K562 (cell line): ENCODE results near the gene AGPAT2. TPM values are rescaled to one million over a fixed set of nuclear protein-coding genes. Genes with fewer than 3 reads are reported as not detected.

ENCODE experiments used
- DMBX1 ChIP-seq: fragments of 250-450 bp; sonication (Bioruptor Pico); IDR thresholded peaks from 2 replicates; pipeline ENCODE4 v1.8.0; 2022; ENCODE audit warnings: inconsistent platforms, mild to moderate bottlenecking, moderate library complexity, borderline replicate concordance
- ELF4 ChIP-seq: fragments of 450-650 bp; formaldehyde crosslinking; IDR thresholded peaks from 2 replicates; pipeline ENCODE4 v1.4.0; 2022; ENCODE audit warnings: missing genetic modification characterization
- EP300 ChIP-seq: IDR thresholded peaks from 2 replicates; pipeline ENCODE4 v1.6.1; 2012; ENCODE audit warnings: low read length, improper control_type of control experiment
- HNRNPUL1 ChIP-seq: fragments of 200-400 bp; formaldehyde crosslinking; IDR thresholded peaks from 2 replicates; pipeline ENCODE4 v1.6.1; 2017; ENCODE audit warnings: low read length
- HSF4 ChIP-seq: fragments of 250-450 bp; sonication (Bioruptor Pico); IDR thresholded peaks from 2 replicates; pipeline ENCODE4 v2.1.2; 2022; ENCODE audit warnings: mild to moderate bottlenecking, moderate library complexity, borderline replicate concordance
- KDM5B ChIP-seq: fragments of 200-600 bp; sonication (generic); IDR thresholded peaks from 2 replicates; pipeline ENCODE4 v1.6.1; 2012; ENCODE audit warnings: low read depth, mild to moderate bottlenecking, moderate library complexity, low read length, control low read depth, inconsistent platforms; ENCODE audit not compliant: insufficient replicate concordance
- MTA2 ChIP-seq: fragments of 450-650 bp; IDR thresholded peaks from 2 replicates; pipeline ENCODE4 v1.6.1; 2016; ENCODE audit warnings: low read depth
- POLR2AphosphoS5 ChIP-seq: IDR thresholded peaks from 2 replicates; pipeline ENCODE4 v1.6.1; 2011; ENCODE audit warnings: mild to moderate bottlenecking, low read depth, low read length, moderate library complexity; ENCODE audit not compliant: control insufficient read depth, insufficient read depth
- POLR2B ChIP-seq: fragments of 450-650 bp; IDR thresholded peaks from 2 replicates; pipeline ENCODE4 v1.6.1; 2018; ENCODE audit warnings: low read depth; ENCODE audit not compliant: partially characterized antibody
- PTBP1 ChIP-seq: fragments of 200-400 bp; formaldehyde crosslinking; IDR thresholded peaks from 2 replicates; pipeline ENCODE4 v1.6.1; 2017; ENCODE audit warnings: low read depth, low read length
- TRIM24 ChIP-seq, 2 experiments: fragments of 450-650 bp; IDR thresholded peaks; 2 replicates each; pipeline ENCODE4 v1.6.1; 2016
- ZBTB1 ChIP-seq: sonication (generic); formaldehyde crosslinking; IDR thresholded peaks from 2 replicates; pipeline ENCODE4 v1.8.1; 2023; ENCODE audit warnings: missing genetic modification reagents, low read depth, mild to moderate bottlenecking, borderline replicate concordance
- ZFP36 ChIP-seq: fragments of 150-350 bp; IDR thresholded peaks from 2 replicates; pipeline ENCODE4 v1.6.1; 2018; ENCODE audit warnings: low read length, low read depth; ENCODE audit not compliant: partially characterized antibody
- ZNF232 ChIP-seq: sonication (generic); formaldehyde crosslinking; IDR thresholded peaks from 2 replicates; pipeline ENCODE4 v1.8.0; 2022; ENCODE audit warnings: mild to moderate bottlenecking, missing genetic modification reagents
- ZNF324 ChIP-seq: fragments of 250-450 bp; sonication (Bioruptor Pico); IDR thresholded peaks from 2 replicates; pipeline ENCODE4 v1.4.0; 2020; ENCODE audit warnings: mild to moderate bottlenecking
- ZNF507 ChIP-seq: conservative IDR thresholded peaks from 2 replicates; pipeline ENCODE4 v1.6.1; 2017; ENCODE audit warnings: missing genetic modification characterization, missing compliant biosample characterization
- ZNF830 ChIP-seq: fragments of 250-450 bp; sonication (Bioruptor Pico); IDR thresholded peaks from 2 replicates; pipeline ENCODE4 v1.5.0; 2021; ENCODE audit warnings: mild to moderate bottlenecking
- polyA plus RNA-seq, 8 experiments: library from polyadenylated mRNA; depleted of rRNA in 4 of 8; stranded (reverse) in 5 of 8; unstranded in 3 of 8; fragments of >200 nt; fragmentation: Nextera tagmentation in 2 of 8; fragmentation: Illumina TruSeq in 1 of 8; extraction: Ambion mirVana in 2 of 8; extraction: Trizol in 1 of 8; gene quantifications; 2 replicates each; pipeline versions ENCODE4 v1.2.1 to v1.2.3, GENCODE V29; 2011 to 2014; ENCODE audit warnings: inconsistent platforms in 1 of 8, missing spikeins in 1 of 8
- total RNA-seq, 7 experiments: library from RNA; depleted of rRNA in 6 of 7; stranded (reverse); fragments of >200 nt in 6 of 7; fragmentation: Illumina TruSeq in 2 of 7; extraction: Trizol in 2 of 7; gene quantifications; 2 replicates each; pipeline versions ENCODE4 v1.2.1 to v1.2.3, GENCODE V29; 2011 to 2021; ENCODE audit warnings: low replicate concordance in 1 of 7
- TF ChIP-seq, protein P1 (sequence below): fragments of 450-650 bp; formaldehyde crosslinking; IDR thresholded peaks from 2 replicates; pipeline ENCODE4 v1.4.0; 2020; ENCODE audit warnings: mild to moderate bottlenecking, moderate library complexity
- TF ChIP-seq, protein P2 (sequence below): sonication (generic); formaldehyde crosslinking; IDR thresholded peaks from 2 replicates; pipeline ENCODE4 v1.5.0; 2020; ENCODE audit warnings: missing genetic modification reagents
- TF ChIP-seq, protein P3 (sequence below): fragments of 450-650 bp; conservative IDR thresholded peaks from 2 replicates; pipeline ENCODE4 v1.6.1; 2016; ENCODE audit warnings: missing genetic modification characterization, low read depth, mild to moderate bottlenecking, control low read depth, missing compliant biosample characterization
- TF ChIP-seq, protein P4 (sequence below): sonication (generic); formaldehyde crosslinking; IDR thresholded peaks from 2 replicates; pipeline ENCODE4 v1.8.1; 2022; ENCODE audit warnings: missing genetic modification reagents
- TF ChIP-seq, protein P5 (sequence below): IDR thresholded peaks from 2 replicates; pipeline ENCODE4 v1.6.1; 2011; ENCODE audit warnings: borderline replicate concordance, low read depth, mild to moderate bottlenecking, moderate library complexity, low read length; ENCODE audit not compliant: insufficient read depth, poor library complexity, severe bottlenecking

Gene AGPAT2
- total and polyA plus RNA-seq, 9 of the 15 experiments (the other 6 are each of a cell fraction or from before 2014, with no cell fraction given) = 0.13 to 54.5 (median 23.9) TPM

DNA sequence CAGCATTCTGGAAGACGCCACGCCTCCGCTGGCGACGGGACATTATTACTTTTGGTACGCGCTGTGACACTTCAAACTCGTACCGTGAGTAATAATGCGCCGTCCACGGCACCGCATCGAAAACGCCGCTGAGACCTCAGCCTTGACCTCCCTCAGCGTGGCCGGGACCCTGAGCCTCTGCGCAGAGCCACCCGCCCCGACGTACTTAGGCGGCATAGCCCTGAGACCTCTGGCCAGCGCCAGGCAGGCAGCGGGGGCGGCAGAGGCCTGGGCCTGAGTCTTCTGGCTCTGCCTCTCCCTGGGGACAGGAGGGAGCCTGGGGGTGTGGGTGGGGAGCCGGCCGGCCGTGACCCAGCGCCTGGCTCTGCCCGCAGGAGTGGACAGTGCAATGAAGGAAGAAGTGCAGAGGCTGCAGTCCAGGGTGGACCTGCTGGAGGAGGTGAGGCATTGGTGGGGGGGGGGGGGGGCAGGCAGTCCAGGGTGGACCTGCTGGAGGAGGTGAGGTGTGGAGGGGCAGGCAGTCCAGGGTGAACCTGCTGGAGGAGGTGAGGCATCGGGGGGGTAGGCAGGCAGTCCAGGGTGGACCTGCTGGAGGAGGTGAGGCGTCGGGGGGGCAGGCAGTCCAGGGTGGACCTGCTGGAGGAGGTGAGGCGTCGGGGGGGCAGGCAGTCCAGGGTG lies 16.5 kb downstream of the AGPAT2 start (continued):
- TF ChIP-seq, protein P1, sequence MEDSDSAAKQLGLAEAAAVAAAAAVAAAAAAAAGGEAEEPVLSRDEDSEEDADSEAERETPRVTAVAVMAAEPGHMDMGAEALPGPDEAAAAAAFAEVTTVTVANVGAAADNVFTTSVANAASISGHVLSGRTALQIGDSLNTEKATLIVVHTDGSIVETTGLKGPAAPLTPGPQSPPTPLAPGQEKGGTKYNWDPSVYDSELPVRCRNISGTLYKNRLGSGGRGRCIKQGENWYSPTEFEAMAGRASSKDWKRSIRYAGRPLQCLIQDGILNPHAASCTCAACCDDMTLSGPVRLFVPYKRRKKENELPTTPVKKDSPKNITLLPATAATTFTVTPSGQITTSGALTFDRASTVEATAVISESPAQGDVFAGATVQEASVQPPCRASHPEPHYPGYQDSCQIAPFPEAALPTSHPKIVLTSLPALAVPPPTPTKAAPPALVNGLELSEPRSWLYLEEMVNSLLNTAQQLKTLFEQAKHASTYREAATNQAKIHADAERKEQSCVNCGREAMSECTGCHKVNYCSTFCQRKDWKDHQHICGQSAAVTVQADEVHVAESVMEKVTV = no peak
- TF ChIP-seq ZNF507 (tag) (no peak), PTBP1 (peak; percentile 18; the same call in 1 of the 2 replicates), MTA2 (no peak), ELF4 (CRISPR knock-in tag) (no peak), POLR2B (peak; percentile 13), ZNF232 (CRISPR knock-in tag) (no peak), KDM5B (peak; percentile 17), POLR2AphosphoS5 (no peak), ZNF830 (no peak), ZBTB1 (CRISPR knock-in tag) (no peak), ZFP36 (peak; percentile 75), DMBX1 (no peak), HNRNPUL1 (no peak), EP300 (no peak), ZNF324 (CRISPR knock-in tag) (no peak), TRIM24 (IDR thresholded peaks at IDR 0.05) (no peak), HSF4 (no peak)
- TF ChIP-seq, protein P2, sequence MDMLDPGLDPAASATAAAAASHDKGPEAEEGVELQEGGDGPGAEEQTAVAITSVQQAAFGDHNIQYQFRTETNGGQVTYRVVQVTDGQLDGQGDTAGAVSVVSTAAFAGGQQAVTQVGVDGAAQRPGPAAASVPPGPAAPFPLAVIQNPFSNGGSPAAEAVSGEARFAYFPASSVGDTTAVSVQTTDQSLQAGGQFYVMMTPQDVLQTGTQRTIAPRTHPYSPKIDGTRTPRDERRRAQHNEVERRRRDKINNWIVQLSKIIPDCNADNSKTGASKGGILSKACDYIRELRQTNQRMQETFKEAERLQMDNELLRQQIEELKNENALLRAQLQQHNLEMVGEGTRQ = no peak
- TF ChIP-seq, protein P3, sequence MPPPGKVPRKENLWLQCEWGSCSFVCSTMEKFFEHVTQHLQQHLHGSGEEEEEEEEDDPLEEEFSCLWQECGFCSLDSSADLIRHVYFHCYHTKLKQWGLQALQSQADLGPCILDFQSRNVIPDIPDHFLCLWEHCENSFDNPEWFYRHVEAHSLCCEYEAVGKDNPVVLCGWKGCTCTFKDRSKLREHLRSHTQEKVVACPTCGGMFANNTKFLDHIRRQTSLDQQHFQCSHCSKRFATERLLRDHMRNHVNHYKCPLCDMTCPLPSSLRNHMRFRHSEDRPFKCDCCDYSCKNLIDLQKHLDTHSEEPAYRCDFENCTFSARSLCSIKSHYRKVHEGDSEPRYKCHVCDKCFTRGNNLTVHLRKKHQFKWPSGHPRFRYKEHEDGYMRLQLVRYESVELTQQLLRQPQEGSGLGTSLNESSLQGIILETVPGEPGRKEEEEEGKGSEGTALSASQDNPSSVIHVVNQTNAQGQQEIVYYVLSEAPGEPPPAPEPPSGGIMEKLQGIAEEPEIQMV (tag) = no peak
- TF ChIP-seq, protein P4, sequence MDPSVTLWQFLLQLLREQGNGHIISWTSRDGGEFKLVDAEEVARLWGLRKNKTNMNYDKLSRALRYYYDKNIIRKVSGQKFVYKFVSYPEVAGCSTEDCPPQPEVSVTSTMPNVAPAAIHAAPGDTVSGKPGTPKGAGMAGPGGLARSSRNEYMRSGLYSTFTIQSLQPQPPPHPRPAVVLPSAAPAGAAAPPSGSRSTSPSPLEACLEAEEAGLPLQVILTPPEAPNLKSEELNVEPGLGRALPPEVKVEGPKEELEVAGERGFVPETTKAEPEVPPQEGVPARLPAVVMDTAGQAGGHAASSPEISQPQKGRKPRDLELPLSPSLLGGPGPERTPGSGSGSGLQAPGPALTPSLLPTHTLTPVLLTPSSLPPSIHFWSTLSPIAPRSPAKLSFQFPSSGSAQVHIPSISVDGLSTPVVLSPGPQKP (CRISPR knock-in tag) = no peak
- TF ChIP-seq, protein P5, sequence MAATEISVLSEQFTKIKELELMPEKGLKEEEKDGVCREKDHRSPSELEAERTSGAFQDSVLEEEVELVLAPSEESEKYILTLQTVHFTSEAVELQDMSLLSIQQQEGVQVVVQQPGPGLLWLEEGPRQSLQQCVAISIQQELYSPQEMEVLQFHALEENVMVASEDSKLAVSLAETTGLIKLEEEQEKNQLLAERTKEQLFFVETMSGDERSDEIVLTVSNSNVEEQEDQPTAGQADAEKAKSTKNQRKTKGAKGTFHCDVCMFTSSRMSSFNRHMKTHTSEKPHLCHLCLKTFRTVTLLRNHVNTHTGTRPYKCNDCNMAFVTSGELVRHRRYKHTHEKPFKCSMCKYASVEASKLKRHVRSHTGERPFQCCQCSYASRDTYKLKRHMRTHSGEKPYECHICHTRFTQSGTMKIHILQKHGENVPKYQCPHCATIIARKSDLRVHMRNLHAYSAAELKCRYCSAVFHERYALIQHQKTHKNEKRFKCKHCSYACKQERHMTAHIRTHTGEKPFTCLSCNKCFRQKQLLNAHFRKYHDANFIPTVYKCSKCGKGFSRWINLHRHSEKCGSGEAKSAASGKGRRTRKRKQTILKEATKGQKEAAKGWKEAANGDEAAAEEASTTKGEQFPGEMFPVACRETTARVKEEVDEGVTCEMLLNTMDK = no peak
